Liver (tissue), 9 donors: ENCODE measurements around the gene SPINT3. TPM values are rescaled to one million over a fixed set of nuclear protein-coding genes. Genes with fewer than 3 reads are reported as not detected.

Experiments used
- DNase-seq: peaks from one replicate; pipeline ENCODE4 v3.0.0-alpha.2; 2017; ENCODE audit warnings: low spot score
- H3K27ac ChIP-seq, 2 donors: one replicate each; pipeline ENCODE4 v1.7.0; 2013; ENCODE audit warnings: inconsistent platforms in 2 of 2, low read length in 2 of 2, control low read depth in 1 of 2, low read depth in 1 of 2, mild to moderate bottlenecking in 1 of 2
- H3K27me3 ChIP-seq, 4 donors: one replicate each; pipeline versions ENCODE4 v1.6.1 to v1.7.0; 2013; ENCODE audit warnings: low read length in 3 of 4, inconsistent platforms in 1 of 4, mild to moderate bottlenecking in 1 of 4, moderate library complexity in 1 of 4; ENCODE audit not compliant: control insufficient read depth in 4 of 4, insufficient read depth in 4 of 4
- H3K36me3 ChIP-seq, 4 donors: one replicate each; pipeline versions ENCODE4 v1.6.1 to v1.7.0; 2013; ENCODE audit warnings: low read length in 3 of 4, mild to moderate bottlenecking in 3 of 4, low read depth in 1 of 4, moderate library complexity in 1 of 4; ENCODE audit not compliant: control insufficient read depth in 4 of 4, insufficient read depth in 3 of 4
- H3K4me1 ChIP-seq, 4 donors: one replicate each; pipeline versions ENCODE4 v1.6.1 to v1.7.0; 2013; ENCODE audit warnings: low read length in 3 of 4, mild to moderate bottlenecking in 3 of 4, moderate library complexity in 1 of 4; ENCODE audit not compliant: control insufficient read depth in 4 of 4, insufficient read depth in 4 of 4
- H3K4me3 ChIP-seq, 3 donors: one replicate each; pipeline versions ENCODE4 v1.6.1 to v1.7.0; 2013; ENCODE audit warnings: low read length in 3 of 3, control low read depth in 1 of 3, low read depth in 1 of 3, mild to moderate bottlenecking in 1 of 3
- H3K9ac ChIP-seq, 2 donors: one replicate each; pipeline ENCODE4 v1.7.0; 2013; ENCODE audit warnings: low read length in 2 of 2, mild to moderate bottlenecking in 2 of 2, moderate library complexity in 2 of 2, control low read depth in 1 of 2, low read depth in 1 of 2
- H3K9me3 ChIP-seq, 4 donors: one replicate each; pipeline versions ENCODE4 v1.6.1 to v1.7.0; 2013; ENCODE audit warnings: low read length in 3 of 4; ENCODE audit not compliant: control insufficient read depth in 4 of 4
- CTCF ChIP-seq: fragments of 150-350 bp; IDR thresholded peaks from 2 replicates; pipeline ENCODE4 v1.5.1; 2017; ENCODE audit warnings: improper control_type of control experiment, low read depth, low read length; ENCODE audit not compliant: missing input control
- FOXA1 ChIP-seq: IDR thresholded peaks from 2 replicates; pipeline ENCODE4 v1.6.1; 2016; ENCODE audit warnings: antibody characterized with exemption
- GABPA ChIP-seq, 2 donors: IDR thresholded peaks in 1 of 2; conservative IDR thresholded peaks in 1 of 2; 2 replicates each; pipeline ENCODE4 v1.6.1; 2016; ENCODE audit warnings: antibody characterized with exemption in 2 of 2, mild to moderate bottlenecking in 1 of 2, moderate library complexity in 1 of 2
- HNF4A ChIP-seq, 2 donors: conservative IDR thresholded peaks; 2 replicates each; pipeline ENCODE4 v1.6.1; 2016; ENCODE audit warnings: antibody characterized with exemption in 2 of 2, mild to moderate bottlenecking in 2 of 2
- RAD21 ChIP-seq, 2 donors: IDR thresholded peaks; 2 replicates each; pipeline ENCODE4 v1.6.1; 2016; ENCODE audit warnings: antibody characterized with exemption in 2 of 2, mild to moderate bottlenecking in 2 of 2
- ZBTB33 ChIP-seq: IDR thresholded peaks from 2 replicates; pipeline ENCODE4 v1.6.1; 2016; ENCODE audit warnings: antibody characterized with exemption
- WGBS: extraction: QIAGEN DNeasy Blood & Tissue Kit; methylation state at CpG from one replicate; pipeline ENCODE4 v1.1.7; 2013; 5-methylcytosine and 5-hydroxymethylcytosine counted together
- polyA plus RNA-seq, 2 donors: library from polyadenylated mRNA; stranded (reverse) in 1 of 2; unstranded in 1 of 2; fragments of 200-250 nt in 1 of 2; fragments of >200 nt in 1 of 2; fragmentation: Nextera tagmentation in 1 of 2; extraction: Ambion mirVana in 1 of 2; gene quantifications; one replicate each; pipeline versions ENCODE4 v1.2.1 to v1.2.3, GENCODE V29; 2013 to 2015
- total RNA-seq, 2 donors: library from RNA; depleted of rRNA; stranded (reverse); fragments of >200 nt; gene quantifications; one replicate each; pipeline ENCODE4 v1.2.3, GENCODE V29; 2014
- TF ChIP-seq, protein P1 (sequence below): IDR thresholded peaks from 2 replicates; pipeline ENCODE4 v1.6.1; 2016; ENCODE audit warnings: antibody characterized with exemption
- TF ChIP-seq, protein P2 (sequence below): IDR thresholded peaks from 2 replicates; pipeline ENCODE4 v1.6.1; 2016; ENCODE audit warnings: antibody characterized with exemption, mild to moderate bottlenecking
- donor health status: healthy.
- donor health status: healthy.
- donor health status: healthy.
- donor health status: healthy.
- donor health status: healthy.

The SPINT3 gene
- total and polyA plus RNA-seq, 4 donors: not detected

GRCh38 chr20:45501600-45501999, 13.8 kb downstream of the SPINT3 start:
- TF ChIP-seq GABPA (IDR thresholded peaks at IDR 0.05 in 1 of 2, conservative IDR thresholded peaks at IDR 0.05 in 1 of 2) (no peak), ZBTB33 (no peak), CTCF (no peak)
- TF ChIP-seq, protein P1, sequence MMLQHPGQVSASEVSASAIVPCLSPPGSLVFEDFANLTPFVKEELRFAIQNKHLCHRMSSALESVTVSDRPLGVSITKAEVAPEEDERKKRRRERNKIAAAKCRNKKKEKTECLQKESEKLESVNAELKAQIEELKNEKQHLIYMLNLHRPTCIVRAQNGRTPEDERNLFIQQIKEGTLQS: no peak

DNA sequence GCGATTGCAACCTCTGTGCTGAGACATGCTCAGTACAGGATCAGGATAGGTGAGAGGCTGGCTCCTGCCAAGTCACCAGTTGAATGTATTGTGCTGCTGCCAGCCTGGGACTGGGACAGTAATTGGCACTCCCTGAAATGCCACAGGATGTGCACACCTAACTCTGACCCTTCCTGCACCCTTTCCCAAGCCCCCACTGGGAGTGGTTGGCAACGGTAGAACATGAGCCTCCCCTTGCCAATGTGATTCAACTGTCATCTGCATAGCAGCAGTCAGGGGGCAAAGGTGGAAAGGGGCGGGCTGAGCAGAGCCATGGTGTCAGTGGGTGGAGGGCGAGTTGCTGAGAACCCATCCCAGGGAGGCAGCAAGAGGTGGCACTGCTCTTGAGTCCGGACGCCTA, 15.4 kb downstream of the SPINT3 start:
- no peak overlapping the region for H3K4me3 ChIP-seq
- 47% methylated on average over 6 of the region's 6 CpGs for WGBS
- H3K27ac ChIP-seq: no peak overlapping the region
- H3K36me3 ChIP-seq: no peaks in the 10 kb centered on the region
- no peak for DNase-seq
- TF ChIP-seq GABPA (IDR thresholded peaks at IDR 0.05 in 1 of 2, conservative IDR thresholded peaks at IDR 0.05 in 1 of 2) (no peak), HNF4A (conservative IDR thresholded peaks at IDR 0.05) (peak in 1 of 2 donors; percentile 11)
- peaks cover 0 to 6% (median under 1%) of the 10 kb centered on the region in 4 donors for H3K27me3 ChIP-seq
- H3K4me1 ChIP-seq: peaks cover 0 to 3% (median 0%) of the 10 kb centered on the region in 4 donors
- no peak overlapping the region for H3K9ac ChIP-seq
- no peaks in the 10 kb centered on the region for H3K9me3 ChIP-seq

More at GRCh38 chr20:45501600-45501999, 13.8 kb downstream of the SPINT3 start:
- Histone ChIP-seq H3K9me3 (no peaks in the 10 kb centered on the region), H3K4me3 (no peak overlapping the region), H3K9ac (no peak overlapping the region), H3K27ac (no peak overlapping the region), H3K27me3 (peaks cover 0 to 6% (median under 1%) of the 10 kb centered on the region in 4 donors), H3K4me1 (peaks cover 0 to 3% (median 0%) of the 10 kb centered on the region in 4 donors), H3K36me3 (no peaks in the 10 kb centered on the region)
- no peak for DNase-seq
- 69% methylated on average over 1 of the region's 1 CpG for WGBS

GRCh38 chr20:45497971-45498494, 17.4 kb downstream of the SPINT3 start:
- Histone ChIP-seq H3K9ac (no peak overlapping the region), H3K9me3 (no peaks in the 10 kb centered on the region), H3K4me1 (peaks cover 0 to 3% (median 0%) of the 10 kb centered on the region in 4 donors), H3K4me3 (no peak overlapping the region), H3K36me3 (no peaks in the 10 kb centered on the region), H3K27ac (no peak overlapping the region), H3K27me3 (no peaks in the 10 kb centered on the region)
- 78% methylated on average over 3 of the region's 3 CpGs for WGBS
- DNase-seq: no peak
- TF ChIP-seq, protein P1: no peak
- TF ChIP-seq FOXA1 (no peak), HNF4A (conservative IDR thresholded peaks at IDR 0.05) (no peak), RAD21 (IDR thresholded peaks at IDR 0.05) (no peak), CTCF (no peak)
- TF ChIP-seq, protein P2, sequence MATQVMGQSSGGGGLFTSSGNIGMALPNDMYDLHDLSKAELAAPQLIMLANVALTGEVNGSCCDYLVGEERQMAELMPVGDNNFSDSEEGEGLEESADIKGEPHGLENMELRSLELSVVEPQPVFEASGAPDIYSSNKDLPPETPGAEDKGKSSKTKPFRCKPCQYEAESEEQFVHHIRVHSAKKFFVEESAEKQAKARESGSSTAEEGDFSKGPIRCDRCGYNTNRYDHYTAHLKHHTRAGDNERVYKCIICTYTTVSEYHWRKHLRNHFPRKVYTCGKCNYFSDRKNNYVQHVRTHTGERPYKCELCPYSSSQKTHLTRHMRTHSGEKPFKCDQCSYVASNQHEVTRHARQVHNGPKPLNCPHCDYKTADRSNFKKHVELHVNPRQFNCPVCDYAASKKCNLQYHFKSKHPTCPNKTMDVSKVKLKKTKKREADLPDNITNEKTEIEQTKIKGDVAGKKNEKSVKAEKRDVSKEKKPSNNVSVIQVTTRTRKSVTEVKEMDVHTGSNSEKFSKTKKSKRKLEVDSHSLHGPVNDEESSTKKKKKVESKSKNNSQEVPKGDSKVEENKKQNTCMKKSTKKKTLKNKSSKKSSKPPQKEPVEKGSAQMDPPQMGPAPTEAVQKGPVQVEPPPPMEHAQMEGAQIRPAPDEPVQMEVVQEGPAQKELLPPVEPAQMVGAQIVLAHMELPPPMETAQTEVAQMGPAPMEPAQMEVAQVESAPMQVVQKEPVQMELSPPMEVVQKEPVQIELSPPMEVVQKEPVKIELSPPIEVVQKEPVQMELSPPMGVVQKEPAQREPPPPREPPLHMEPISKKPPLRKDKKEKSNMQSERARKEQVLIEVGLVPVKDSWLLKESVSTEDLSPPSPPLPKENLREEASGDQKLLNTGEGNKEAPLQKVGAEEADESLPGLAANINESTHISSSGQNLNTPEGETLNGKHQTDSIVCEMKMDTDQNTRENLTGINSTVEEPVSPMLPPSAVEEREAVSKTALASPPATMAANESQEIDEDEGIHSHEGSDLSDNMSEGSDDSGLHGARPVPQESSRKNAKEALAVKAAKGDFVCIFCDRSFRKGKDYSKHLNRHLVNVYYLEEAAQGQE: no peak
